Stimulated activated CD4-positive, alpha-beta T cell treated with anti-CD3 and anti-CD28 coated beads, Interleukin-1b, Interleukin-23, amount 100 ng/mL, for 24 hours (primary cell): Measurements from ENCODE around the gene PBRM1.
"Not testable (repeated sequence)": the region's sequence is repeated elsewhere in the genome, so short reads cannot be mapped to it uniquely, and the experiment has no call there.

ENCODE experiments used
- DNase-seq, 4 experiments: peaks; one replicate each; pipeline ENCODE4 v3.0.0-alpha.2; 2020; ENCODE audit warnings: low read depth in 4 of 4, low spot score in 1 of 4

PBRM1 gene

DNA sequence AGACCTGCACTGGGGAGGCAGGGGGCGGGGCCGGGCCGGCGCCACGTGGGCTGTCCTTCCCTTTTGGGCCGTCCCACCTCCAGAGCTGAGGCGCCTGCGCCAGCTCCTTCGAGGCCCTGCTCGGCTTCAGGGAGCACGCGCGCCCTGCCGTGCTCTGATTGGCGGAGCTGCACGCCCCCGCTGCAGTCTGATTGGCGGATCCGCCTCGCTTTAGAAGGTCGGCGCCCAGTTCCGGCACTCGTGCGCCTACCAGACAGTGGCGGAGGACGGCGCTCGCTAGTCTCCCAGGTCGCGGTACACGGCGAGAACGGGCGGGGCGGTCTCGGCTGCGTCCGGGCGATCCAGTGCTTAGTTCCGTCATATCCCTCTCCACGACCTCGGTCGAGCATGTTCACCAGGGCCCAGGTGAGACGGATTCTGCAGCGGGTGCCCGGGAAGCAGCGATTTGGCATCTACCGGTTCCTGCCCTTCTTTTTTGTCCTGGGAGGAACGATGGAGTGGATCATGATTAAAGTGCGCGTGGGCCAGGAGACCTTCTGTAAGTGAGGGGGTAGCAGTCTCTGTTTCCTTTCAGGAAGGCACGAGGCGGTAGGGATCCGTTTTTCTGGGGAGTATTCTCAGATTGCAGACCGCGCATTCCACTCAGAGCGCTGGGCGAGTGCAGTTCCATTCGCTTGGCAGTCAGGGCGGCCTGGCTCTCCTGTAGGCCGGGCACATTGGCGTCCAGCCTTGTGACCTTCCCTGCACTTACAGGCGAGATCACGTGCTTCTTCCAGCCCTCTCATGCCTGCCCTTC, 149.1 kb downstream of the PBRM1 start, which contains the start of gene UQCC5:
Gene UQCC5 (plus strand): TSS at position 237 of the 796 bp plus-strand sequence. CDS start 151 bp downstream, at position 388.
- DNase-seq: peak; percentile 87 to 97 (median 93)

DNA sequence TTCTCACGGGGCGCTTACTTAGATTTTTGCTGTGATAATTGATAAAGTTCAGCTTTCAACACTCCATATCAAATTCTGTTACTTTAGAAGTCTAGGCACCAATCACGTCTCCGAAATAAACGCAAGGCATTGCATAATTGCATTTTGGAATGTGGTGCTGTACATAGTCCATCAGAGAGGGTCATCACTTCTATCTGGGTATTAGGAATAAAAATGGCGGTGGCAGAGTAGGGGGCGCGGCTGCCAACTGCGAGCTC, 149.7 kb downstream of the PBRM1 start:
- DNase-seq: no peak

DNA sequence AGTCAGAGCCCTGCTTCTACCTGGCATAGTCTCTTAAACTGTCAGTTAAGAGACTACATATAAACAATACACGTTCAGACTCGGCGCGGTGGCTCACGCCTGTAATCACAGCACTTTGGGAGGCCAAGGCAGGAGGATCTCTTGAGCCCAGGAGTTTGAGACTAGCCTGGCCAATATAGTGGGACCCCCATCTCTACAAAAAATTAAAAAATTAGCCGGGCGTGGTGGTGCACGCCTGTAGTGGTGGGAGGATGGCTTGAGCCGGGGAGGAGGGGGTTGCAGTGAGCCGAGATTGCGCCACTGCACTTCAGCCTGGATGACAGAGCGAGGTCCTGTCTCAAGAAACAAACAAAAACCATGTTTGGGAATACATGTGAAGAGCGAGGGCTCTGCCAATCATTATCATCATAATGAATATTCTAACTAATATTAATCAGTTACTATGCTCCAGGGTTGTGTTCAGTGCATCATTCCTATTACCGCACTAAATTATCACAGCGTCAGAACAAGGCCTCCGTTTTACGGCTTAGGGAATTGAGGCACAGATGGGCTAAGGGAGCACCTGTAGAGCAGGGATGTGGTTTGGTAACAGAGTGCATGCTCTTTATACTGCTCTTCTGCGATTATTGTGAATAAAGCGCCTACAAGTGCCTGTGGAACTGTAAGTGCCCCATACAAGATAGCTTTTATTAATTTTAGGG, 150.2 kb downstream of the PBRM1 start:
- DNase-seq: no peak

DNA sequence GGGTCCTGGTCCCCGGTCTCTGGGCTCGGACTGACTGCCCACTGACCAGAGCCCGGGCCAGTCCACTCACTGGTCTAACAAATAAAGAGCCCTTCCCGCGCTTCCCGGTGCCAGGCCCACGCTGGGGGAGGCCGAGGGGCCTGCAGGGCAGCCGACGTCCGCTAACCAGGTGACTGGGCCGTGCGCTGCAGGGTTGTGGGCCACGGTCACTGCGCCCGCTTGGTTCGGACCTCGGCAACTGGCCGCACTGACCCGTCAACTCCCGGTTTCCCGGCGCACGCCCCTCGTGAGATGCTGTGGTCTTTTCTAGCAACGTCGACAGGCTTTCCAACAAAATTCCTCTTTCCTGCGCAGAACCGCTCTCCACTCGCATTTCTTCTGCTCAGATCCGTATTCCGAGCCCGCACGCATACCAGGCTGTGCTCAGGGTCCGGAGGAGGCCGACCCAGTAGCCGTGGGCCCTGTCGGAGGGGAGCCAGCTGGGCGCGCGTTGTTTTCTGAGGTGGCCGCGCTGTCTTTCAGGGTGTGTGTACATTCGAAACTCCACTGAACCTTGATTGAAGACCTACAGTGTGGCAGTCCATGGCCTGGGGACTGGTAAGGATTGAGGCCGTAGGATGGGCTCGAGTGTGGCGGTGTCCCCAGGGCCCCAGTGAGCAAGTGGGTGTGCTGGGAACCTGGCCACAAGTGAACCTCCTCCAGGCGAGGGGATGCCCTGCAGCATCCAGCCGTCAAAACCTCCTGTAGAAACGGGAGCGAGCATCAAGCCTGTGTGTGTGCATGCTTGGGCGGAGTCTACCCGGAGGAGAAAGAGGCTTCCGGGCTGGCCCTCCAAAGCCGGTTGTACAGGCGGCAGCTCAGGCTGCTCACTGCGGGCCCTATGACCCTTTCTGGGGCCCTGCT, 151.2 kb downstream of the PBRM1 start:
- DNase-seq: no peak

DNA sequence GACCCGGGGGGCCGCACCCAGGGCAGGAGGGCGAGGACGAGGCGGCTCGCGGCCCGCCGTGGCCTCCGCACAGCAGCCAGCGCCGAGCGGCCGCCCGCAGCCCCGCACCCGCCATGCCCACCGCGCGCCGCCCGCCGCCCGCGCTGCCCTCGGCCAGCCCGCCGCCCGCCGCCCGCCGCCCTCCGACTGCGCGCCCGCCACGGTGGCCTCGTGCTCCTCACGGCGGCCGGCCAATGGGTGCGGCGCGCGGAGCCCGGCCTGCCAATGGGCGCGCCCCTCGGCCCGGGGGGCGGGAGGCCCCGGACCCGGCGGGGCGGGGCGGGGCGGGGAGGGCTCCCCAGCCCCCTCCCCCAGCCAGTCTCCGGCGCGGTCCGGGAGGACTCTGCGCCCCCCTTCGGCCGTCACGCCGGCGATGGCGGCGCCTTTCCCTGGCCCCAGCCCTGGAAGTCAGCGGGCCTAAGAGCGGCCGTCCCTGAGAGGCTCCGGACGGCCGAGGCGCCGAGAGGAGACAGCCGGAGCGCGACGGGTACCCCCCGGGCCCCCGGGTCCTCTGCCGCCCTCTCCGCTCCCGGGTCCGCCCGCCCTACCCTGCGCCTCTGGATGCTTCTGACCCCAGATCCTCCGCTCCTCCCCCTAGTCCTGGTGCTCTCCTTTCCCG, 152.0 kb downstream of the PBRM1 start, which contains the start of gene NT5DC2:
Gene NT5DC2 (minus strand): TSS at position 235 of the 658 bp plus-strand sequence. CDS start 120 bp downstream, at position 115.
- peak; percentile 18 to 65 (median 40) for DNase-seq

DNA sequence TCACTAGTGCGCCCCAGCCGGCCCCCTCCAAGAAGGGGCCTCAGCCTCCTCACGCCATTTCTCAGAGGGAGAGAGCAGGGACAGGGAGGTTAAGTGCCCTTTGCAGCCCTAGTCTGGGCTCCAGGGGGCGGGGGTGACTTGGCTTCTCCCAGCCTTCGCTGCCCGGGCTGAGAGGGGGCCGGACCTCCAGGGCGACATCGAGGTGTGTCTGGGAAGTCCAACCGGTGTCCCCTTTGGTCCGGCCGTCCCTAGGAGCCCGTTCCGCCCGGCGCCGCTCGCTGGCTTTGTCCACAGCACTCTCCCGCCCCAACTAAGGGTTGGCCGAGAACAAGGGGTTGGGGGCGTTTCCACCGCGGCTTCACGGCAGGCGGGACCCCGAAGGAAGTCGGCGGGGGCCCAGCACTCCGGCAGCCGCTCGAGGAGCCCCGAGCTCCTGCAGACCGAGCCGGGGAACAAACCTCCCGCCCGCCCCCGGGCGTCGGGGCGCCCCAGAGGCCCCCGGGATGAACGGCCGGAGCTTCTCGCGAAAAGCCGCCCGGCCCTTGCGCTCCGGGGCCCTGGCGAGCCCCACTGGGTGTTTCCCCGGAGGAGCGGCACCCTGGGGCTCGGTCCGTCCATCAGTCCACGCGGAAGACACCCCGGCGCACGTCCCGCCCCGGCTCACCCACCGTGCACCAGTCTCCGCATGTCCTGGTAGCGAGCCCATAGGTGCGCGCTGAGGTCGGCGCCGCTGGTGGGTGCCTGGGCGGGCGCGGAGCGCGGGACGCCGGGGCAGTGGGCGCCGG, 152.7 kb downstream of the PBRM1 start:
- peak in 1 of 4 experiments; percentile 15 for DNase-seq

DNA sequence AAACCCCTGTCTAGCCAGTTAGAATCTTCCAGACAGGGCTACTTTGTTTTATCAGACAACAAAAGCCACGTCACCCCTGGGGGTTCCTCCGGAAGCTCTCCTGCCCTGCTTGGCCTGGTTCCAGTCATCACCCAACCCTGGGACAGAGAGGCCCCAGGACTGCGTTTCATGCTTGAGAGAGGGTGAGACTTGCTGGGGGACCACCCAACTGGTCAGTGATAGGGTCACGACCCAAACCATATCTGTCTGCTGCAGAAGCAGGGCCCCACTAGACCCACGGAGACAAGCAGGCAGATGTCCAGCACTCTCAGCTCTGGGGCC, 153.2 kb downstream of the PBRM1 start:
- DNase-seq: no peak

DNA sequence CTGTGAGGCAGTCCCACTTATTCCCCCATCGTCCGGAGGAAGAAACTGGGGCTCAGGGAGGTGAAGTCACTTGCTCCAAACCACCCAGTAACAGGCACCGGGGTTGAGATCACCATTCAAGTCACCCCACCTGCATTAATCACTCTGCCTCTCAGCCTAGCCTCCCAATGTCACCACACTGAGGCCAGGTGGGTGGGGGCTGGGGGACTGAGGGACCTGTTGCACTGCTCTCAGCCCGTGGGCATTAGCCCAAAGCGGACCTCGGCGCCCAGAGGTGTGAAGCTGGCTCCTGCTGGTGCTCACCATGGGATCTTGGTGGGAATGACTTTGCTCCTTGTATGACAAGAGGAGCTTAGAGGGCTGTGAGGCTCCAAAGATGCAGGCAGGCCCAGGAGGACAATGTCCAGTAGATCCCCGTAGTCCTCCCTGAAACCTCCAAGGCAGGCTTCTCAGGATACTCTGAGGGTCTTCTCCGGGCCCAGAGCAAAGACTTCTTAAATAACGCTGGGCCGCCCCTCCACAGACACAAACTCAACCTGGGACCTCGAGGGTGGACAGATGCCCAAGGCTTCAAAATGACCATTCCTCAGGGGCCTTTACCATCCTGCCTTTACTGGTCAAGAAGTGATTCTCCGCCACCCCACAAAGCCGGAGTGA, 153.7 kb downstream of the PBRM1 start:
- no peak for DNase-seq

DNA sequence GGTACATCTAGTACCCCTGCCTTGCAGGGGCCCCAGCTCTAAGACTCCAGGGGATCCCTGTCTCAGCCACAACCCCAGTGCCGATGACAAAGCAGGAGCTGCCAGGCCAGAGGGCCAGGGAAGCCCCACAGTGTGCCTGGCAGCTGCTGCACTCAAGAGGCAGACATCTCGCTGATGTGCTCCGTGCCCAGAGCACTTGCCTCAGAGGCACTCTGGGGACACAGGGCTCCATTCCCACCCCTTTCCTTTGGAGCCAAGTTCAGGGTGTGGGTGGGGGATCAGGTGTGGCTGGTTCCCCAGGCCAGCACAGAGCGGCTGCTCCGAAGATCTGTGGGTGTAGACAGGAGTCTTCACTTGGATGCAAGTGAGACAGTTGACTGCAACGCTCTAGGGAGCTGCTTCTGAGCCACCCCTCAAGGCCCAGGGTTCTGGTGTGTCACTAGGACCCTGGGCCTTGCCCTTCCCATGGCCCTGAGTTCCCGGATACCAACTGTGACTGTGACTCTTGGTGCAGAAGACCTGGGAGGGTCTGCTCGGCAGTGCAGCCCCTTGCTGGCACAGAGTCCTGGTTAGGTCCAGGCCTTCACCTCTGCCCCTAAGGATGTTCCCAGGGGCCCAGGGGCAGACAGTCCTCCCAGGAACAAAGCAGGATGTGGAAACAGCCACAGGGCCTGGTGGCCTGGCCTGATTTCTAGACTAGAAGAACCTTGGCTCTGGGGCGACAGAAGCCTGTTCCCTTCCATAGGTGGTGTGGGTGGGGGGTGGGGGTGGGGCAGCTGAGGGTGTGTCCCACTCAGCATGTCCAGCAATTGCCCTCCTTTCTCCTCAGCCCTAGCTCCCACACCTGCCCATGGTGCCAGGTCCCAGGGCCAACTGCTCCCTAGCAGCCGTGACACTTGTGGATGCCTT, 154.5 kb downstream of the PBRM1 start:
- DNase-seq: no peak

DNA sequence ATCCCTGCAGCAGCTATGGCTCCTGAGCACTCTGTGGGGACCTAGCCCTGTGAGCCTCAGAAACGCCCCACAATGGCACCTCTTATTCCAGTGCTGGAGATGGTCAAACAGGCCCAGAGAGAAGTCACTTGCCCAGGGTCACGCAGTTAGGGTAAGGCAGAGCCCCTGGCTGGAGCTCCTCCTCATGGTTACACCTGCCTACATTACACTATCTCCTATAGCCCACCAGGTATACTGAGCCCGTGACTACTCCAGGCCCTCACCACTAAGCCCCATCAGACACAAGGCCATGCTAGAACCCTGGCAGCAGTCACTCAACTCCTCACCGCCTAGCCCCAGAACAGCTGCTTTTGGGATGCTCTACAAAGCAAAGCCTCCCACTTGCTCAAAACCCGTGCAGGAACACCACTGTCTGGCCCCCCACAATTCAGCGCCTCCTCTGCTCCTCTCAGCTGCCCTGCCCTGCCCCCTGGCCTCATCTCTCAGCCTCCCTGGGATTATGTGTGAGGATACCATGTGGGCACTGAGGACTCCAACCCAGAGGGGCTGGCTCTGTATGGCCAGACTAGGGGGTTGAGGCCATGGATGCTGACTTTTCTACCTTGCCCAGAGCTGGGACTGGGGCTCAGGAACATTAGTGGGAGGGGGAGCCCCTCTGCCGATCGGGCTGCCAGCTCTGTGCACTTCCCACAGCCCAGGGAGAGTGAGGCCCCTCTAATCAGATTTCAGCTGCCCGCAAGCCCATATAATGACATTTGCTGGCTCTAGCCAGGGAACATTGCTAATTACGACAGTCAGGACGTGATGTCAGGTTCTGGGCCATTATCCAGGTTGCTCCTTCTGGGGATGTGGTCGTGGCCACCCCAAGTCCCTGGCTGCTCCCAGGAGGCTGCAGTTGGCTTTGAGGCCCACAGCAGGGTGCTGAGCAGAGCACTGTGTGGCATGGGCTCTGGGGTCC, 156.1 kb downstream of the PBRM1 start:
- DNase-seq: no peak

DNA sequence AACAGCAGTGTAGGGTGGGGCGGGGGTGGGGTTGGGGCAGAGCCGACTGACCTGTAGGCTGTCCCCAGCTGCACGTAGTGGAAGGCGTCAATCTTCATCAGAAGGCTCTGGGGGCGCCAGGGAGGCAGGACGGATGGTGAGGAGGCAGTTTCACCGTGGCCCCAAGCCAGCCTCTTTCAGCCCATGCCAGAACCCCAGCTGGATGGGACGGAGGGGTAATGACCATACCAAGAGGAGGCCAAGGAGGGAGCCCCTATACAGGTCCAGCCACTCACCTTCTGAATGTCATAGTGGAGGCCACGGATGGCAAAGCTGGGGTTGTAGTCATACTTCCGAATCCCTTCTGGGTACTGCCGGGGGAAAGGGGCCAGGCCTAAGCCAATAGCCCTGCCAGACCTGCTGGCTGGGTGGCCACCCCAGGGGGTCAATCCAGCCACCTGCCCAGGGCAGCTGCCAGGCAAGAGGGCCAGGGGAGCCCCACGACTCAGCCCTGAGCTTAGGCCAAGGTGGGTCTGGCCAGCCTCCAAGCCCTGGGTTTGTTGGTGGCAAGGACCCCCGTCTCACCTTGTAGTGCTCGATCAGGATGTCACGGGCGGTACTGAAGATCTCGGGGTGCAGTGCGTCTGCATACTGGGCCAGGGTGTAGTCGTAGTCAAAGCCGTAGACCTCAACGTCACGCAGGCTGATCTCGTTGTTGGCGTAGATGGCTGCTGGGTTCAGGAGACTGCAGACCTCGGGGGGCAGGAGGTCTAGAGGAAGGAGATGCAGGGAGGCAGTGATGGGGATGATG, 156.9 kb downstream of the PBRM1 start:
- DNase-seq: no peak

DNA sequence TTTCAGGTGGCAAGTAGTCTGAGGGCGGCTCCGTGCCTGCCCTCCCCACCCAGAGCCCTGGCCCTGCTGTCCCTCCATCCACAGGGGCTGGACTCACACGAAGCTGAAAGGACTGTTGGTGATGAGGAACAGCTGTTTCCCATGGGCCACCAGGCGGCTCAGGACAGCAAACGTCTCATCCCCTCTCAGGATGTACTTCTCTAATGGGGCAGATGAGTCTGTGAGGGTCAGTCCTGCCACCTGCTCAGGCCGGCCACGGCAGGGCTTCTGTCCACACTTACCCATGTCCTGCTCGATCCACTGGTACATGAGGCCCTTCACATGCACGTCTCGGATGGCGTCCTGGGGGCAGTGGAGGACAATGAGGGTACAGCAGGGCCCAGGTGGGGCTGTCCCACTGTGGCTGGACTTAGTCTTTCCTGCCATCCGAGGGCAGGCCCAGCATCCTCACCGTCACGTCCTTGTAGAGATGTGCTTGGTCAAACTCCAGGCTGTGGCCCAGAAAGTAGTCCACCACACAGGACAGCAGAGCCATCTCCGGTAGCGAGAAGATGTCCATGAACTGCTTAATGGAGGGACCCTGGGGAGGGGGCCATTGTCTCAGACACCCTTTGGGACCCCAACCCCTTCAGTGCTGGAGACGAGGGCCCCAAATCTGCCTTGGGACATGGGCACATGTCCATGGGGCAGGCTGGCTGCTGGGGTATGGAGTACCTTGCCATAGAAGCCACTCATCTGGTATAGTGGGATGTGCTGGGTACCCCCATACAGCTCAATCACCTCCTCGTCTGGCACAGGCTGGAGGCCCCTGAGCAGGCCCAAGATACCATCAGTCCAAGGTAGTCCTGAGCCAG, 157.8 kb downstream of the PBRM1 start:
- DNase-seq: no peak

DNA sequence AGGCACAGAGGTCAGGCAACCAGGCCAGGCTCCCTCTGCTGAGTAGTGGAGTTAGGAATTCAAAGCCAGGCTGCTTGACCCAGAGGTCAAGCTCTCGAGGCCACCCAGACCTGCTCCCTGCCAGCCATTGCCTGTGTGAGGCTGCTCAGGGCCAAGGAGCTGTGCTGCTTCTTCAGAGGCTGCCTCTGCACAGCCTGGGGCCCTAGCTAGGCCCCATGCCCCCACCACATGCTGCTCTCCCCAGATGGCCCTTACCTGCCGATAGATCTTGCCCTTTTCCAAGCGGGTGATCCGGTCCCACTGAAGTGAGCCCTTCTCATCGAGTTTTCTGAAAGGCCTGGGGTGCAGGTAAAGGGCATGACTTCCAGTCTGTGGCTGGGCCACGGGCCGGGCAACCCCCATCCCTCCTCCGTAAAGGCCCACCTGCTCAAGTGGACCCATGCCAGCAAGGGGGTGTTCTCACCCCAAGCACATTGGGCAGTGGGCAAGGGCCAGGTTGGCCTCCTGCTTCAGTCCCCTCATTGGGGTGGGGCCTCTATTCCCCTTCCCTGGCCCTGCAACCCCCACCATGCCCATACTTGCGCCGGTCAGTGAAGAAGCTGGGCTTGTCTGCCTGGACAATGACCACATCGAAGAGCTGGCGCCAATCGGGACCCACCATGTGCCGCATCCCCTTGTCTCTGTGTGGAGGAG, 158.5 kb downstream of the PBRM1 start:
- DNase-seq: no peak

DNA sequence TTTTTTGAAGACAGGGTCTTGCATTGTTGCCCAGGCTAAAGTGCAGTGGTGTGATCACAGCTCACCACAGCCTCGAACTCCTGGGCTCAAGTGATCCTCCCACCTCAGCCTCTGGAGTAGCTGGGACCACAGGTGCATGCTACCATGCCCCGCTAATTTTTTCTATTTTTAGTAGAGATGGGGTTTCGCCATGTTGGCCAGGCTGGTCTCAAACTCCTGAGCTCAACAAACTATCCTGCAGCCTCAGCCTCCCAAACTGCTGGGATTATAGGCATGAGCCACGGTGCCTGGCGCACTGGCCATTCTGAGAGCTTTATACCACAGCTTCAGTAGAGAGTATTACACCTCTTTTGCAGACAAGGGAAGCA, 159.1 kb downstream of the PBRM1 start:
- not testable (repeated sequence) for DNase-seq
